ENCODE results near the gene CCHCR1. TPM values are rescaled to one million over a fixed set of nuclear protein-coding genes. Genes with fewer than 3 reads are reported as not detected.

The CCHCR1 gene
- total RNA-seq, 1 donor from 2014 or later, result 50.5 TPM

- peaks cover 10% of the 10 kb centered on the region for H3K27me3 Mint-ChIP-seq (ENCODE audit: low read depth)
- H3K9me3 Mint-ChIP-seq, result no peaks in the 10 kb centered on the region
- H3K36me3 Mint-ChIP-seq (ENCODE audit: low read depth), result no peaks in the 10 kb centered on the region
- H3K27ac Mint-ChIP-seq, result no peak overlapping the region
- no peak overlapping the region for H3K4me3 Mint-ChIP-seq (ENCODE audit: low read depth)
- DNase-seq (ENCODE audit: low spot score), result no peak
- no peaks in the 10 kb centered on the region for H3K4me1 Mint-ChIP-seq (ENCODE audit: low read depth)
- intact Hi-C loops (cut with micrococcal nuclease), result no loop called here
These were observed 42.4 kb downstream of the CCHCR1 start for GRCh38 chr6:31114970-31115849.

- no peak for DNase-seq (ENCODE audit: low spot score)
- Mint-ChIP-seq H3K27me3 (ENCODE audit: low read depth) (peaks cover 15% of the 10 kb centered on the region), H3K4me1 (ENCODE audit: low read depth) (no peaks in the 10 kb centered on the region), H3K27ac (no peak within 1 kb of the TSS), H3K4me3 (ENCODE audit: low read depth) (no peak within 1 kb of the TSS), H3K9me3 (no peaks in the 10 kb centered on the region), H3K36me3 (ENCODE audit: low read depth) (no peaks in the 10 kb centered on the region)
- intact Hi-C loops (cut with micrococcal nuclease), result no loop called here
These were observed 43.1 kb downstream of the CCHCR1 start, which contains the start of gene PSORS1C1 for GRCh38 chr6:31114541-31114878. PSORS1C1 (plus strand) TSS chr6:31114800; CDS start chr6:31129633, 14,833 bp downstream.

DNA sequence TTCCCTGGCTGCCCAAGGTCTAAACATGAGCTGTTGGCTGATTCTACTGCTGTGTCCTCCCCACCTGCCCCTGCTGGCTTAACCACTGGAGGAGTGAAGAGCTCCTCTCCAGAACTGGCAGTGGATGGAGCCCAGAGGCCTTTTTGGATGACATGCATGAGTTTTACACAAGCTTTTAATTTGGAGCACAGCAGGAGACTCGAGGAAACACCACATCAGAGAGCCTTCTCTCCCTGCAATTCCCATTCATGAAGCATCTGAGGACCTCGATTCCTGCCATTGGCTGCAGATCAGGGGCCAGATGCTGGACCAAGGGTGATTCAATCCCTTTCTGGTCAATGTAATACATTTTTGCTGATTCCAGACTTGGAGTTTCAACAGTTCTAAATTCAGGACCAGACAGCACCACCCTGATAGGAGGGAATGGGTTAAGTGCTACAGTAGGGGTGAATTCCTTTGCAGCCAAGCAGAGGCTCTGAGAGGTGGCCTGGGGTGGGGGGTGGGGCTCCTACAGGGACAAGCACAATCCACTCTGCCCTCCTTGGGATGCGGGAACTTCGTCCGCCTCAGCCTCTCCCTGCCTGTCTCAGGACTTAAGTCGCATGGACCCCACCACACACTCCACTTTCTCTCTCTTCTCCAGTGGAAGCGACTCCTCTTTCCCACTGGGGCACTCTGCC is 43.6 kb downstream of the CCHCR1 start:
- no peaks in the 10 kb centered on the region for H3K9me3 Mint-ChIP-seq
- no peak overlapping the region for H3K27ac Mint-ChIP-seq
- peaks cover 15% of the 10 kb centered on the region for H3K27me3 Mint-ChIP-seq (ENCODE audit: low read depth)
- no peaks in the 10 kb centered on the region for H3K36me3 Mint-ChIP-seq (ENCODE audit: low read depth)
- H3K4me3 Mint-ChIP-seq (ENCODE audit: low read depth), result no peak overlapping the region
- no peak for DNase-seq (ENCODE audit: low spot score)
- no peaks in the 10 kb centered on the region for H3K4me1 Mint-ChIP-seq (ENCODE audit: low read depth)
- intact Hi-C loops (cut with micrococcal nuclease), result no loop called here

DNA sequence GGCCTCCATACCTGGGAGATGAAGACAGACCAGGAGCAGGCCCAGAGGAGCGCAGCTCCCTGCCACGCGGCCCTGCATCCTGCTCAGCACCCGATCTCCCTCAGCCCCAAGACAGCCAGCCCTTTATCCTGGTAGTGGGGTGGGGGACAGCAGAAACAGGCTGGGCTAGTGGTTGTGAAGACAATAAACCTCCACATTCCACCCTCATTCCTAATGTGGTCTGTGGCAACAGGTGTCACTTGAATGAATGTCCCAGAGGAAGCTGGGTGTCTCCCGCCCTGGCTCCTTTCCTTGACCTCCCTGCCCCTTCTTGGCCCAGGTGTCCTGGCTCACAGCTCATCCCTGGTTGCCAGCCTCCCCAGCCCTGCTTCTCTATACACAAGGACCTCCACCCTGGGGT is 45.1 kb downstream of the CCHCR1 start, which contains the start of gene C6orf15:
Gene C6orf15 (minus strand): TSS at position 98 of the 400 bp plus-strand sequence. CDS start 20 bp downstream, at position 78.
- Mint-ChIP-seq H3K27me3 (ENCODE audit: low read depth) (peaks cover 15% of the 10 kb centered on the region), H3K36me3 (ENCODE audit: low read depth) (no peaks in the 10 kb centered on the region), H3K4me1 (ENCODE audit: low read depth) (no peaks in the 10 kb centered on the region), H3K27ac (no peak within 1 kb of the TSS), H3K4me3 (ENCODE audit: low read depth) (no peak within 1 kb of the TSS), H3K9me3 (no peaks in the 10 kb centered on the region)
- no peak for DNase-seq (ENCODE audit: low spot score)
- intact Hi-C loops (cut with micrococcal nuclease), result no loop called here

DNA sequence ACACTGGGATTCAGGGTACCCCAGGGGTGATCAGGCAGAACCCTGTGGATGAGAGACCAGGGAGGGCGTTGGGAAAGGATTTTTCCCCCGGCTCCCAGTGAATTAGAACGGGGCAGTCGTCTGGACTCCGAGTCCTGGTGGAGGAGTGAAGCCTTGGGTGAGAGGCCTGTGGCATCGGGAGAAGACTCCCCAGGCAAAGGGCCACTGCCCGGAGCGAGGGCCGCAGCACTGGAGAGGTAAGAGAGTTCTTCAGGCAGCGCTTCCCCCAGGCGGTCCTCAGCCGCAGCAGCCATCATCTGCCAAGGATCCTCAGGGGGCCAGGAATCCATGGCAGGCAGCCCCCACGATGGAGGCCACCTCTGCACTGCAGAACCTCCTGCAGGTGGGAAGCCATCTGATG is 45.9 kb downstream of the CCHCR1 start:
- Mint-ChIP-seq H3K9me3 (no peaks in the 10 kb centered on the region), H3K4me3 (ENCODE audit: low read depth) (no peak overlapping the region), H3K4me1 (ENCODE audit: low read depth) (no peaks in the 10 kb centered on the region), H3K36me3 (ENCODE audit: low read depth) (no peaks in the 10 kb centered on the region), H3K27me3 (ENCODE audit: low read depth) (peaks cover 15% of the 10 kb centered on the region), H3K27ac (no peak overlapping the region)
- DNase-seq (ENCODE audit: low spot score), result no peak
- intact Hi-C loops (cut with micrococcal nuclease), result no loop called here

GRCh38 chr6:31110825-31111582 is 46.6 kb downstream of the CCHCR1 start:
- H3K27ac Mint-ChIP-seq, result no peak overlapping the region
- H3K9me3 Mint-ChIP-seq, result no peaks in the 10 kb centered on the region
- H3K4me3 Mint-ChIP-seq (ENCODE audit: low read depth), result no peak overlapping the region
- DNase-seq (ENCODE audit: low spot score), result no peak
- H3K36me3 Mint-ChIP-seq (ENCODE audit: low read depth), result no peaks in the 10 kb centered on the region
- H3K4me1 Mint-ChIP-seq (ENCODE audit: low read depth), result no peaks in the 10 kb centered on the region
- intact Hi-C loops (cut with micrococcal nuclease), result no loop called here
- peaks cover 18% of the 10 kb centered on the region for H3K27me3 Mint-ChIP-seq (ENCODE audit: low read depth)

GRCh38 chr6:31107052-31107451 is 50.5 kb downstream of the CCHCR1 start:
- Mint-ChIP-seq H3K9me3 (no peaks in the 10 kb centered on the region), H3K27me3 (ENCODE audit: low read depth) (peaks cover 14% of the 10 kb centered on the region)

DNA sequence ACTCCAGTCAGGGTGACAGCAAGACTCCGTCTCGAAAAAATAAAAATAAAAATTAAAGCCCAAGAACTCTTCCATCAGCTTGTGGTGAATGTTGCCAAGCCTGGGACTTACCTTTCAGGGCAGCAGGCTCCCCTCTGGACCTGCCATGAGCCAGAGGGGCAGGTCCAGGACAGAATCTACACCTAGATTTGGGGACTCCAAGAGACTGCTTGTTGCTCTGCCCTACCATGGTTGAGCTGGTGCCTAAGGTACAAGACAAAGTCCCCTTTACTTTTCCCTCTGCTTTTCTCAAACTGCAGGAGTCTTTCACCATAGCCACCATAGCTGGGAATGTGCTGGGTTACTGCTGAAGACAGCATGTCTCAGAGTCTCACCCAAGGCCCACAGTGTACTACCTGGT is 54.5 kb downstream of the CCHCR1 start:
- no peak overlapping the region for H3K27ac Mint-ChIP-seq
- intact Hi-C loops (cut with micrococcal nuclease), result no loop called here
- H3K4me3 Mint-ChIP-seq (ENCODE audit: low read depth), result no peak overlapping the region
- no peaks in the 10 kb centered on the region for H3K36me3 Mint-ChIP-seq (ENCODE audit: low read depth)
- no peaks in the 10 kb centered on the region for H3K9me3 Mint-ChIP-seq
- peaks cover 15% of the 10 kb centered on the region for H3K27me3 Mint-ChIP-seq (ENCODE audit: low read depth)
- no peaks in the 10 kb centered on the region for H3K4me1 Mint-ChIP-seq (ENCODE audit: low read depth)
- DNase-seq (ENCODE audit: low spot score), result no peak

More at GRCh38 chr6:31107052-31107451, 50.5 kb downstream of the CCHCR1 start:
- no peak overlapping the region for H3K4me3 Mint-ChIP-seq (ENCODE audit: low read depth)
- intact Hi-C loops (cut with micrococcal nuclease), result no loop called here
- no peaks in the 10 kb centered on the region for H3K36me3 Mint-ChIP-seq (ENCODE audit: low read depth)
- H3K4me1 Mint-ChIP-seq (ENCODE audit: low read depth), result no peaks in the 10 kb centered on the region
- H3K27ac Mint-ChIP-seq, result no peak overlapping the region
- DNase-seq (ENCODE audit: low spot score), result no peak

- Mint-ChIP-seq H3K27me3 (ENCODE audit: low read depth) (peaks cover 16% of the 10 kb centered on the region), H3K9me3 (no peaks in the 10 kb centered on the region), H3K27ac (no peak overlapping the region), H3K4me3 (ENCODE audit: low read depth) (no peak overlapping the region), H3K4me1 (ENCODE audit: low read depth) (peaks cover 16% of the 10 kb centered on the region), H3K36me3 (ENCODE audit: low read depth) (no peaks in the 10 kb centered on the region)
- intact Hi-C loops (cut with micrococcal nuclease), result no loop called here
- no peak for DNase-seq (ENCODE audit: low spot score)
These were observed 59.1 kb downstream of the CCHCR1 start for GRCh38 chr6:31098449-31098938.

DNA sequence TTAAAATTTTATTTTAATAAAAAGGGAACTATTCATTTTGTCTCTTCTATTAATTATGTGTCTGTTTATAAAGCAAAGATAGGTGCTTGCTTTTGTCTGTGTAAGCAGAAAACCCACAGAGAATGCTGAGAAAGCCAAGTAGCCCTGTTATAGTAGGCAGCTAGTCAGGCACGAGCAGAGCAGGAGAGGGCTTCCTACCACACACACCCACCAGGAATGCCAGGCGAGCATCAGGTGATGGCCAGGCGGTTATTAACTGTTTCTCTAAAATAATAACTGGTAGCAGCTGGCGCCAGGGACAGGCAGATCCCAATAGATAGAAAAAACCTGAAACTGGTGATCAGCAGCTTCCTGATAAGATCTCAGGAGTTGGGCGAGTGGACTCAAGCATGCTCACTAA is 60.9 kb downstream of the CCHCR1 start:
- intact Hi-C loops (cut with micrococcal nuclease), result no loop called here
- Mint-ChIP-seq H3K4me3 (ENCODE audit: low read depth) (no peak overlapping the region), H3K27ac (no peak overlapping the region), H3K9me3 (no peaks in the 10 kb centered on the region), H3K4me1 (ENCODE audit: low read depth) (peaks cover 16% of the 10 kb centered on the region), H3K27me3 (ENCODE audit: low read depth) (peaks cover 14% of the 10 kb centered on the region), H3K36me3 (ENCODE audit: low read depth) (no peaks in the 10 kb centered on the region)
- no peak for DNase-seq (ENCODE audit: low spot score)

GRCh38 chr6:31096215-31096614 is 61.4 kb downstream of the CCHCR1 start:
- Mint-ChIP-seq H3K4me3 (ENCODE audit: low read depth) (no peak overlapping the region), H3K4me1 (ENCODE audit: low read depth) (peaks cover 16% of the 10 kb centered on the region), H3K27me3 (ENCODE audit: low read depth) (peaks cover 14% of the 10 kb centered on the region), H3K36me3 (ENCODE audit: low read depth) (no peaks in the 10 kb centered on the region), H3K27ac (no peak overlapping the region), H3K9me3 (no peaks in the 10 kb centered on the region)
- intact Hi-C loops (cut with micrococcal nuclease), result no loop called here
- DNase-seq (ENCODE audit: low spot score), result no peak

- H3K36me3 Mint-ChIP-seq (ENCODE audit: low read depth), result no peaks in the 10 kb centered on the region
- H3K9me3 Mint-ChIP-seq, result no peaks in the 10 kb centered on the region
- no peak for DNase-seq (ENCODE audit: low spot score)
- peaks cover 16% of the 10 kb centered on the region for H3K4me1 Mint-ChIP-seq (ENCODE audit: low read depth)
- H3K27me3 Mint-ChIP-seq (ENCODE audit: low read depth), result peaks cover 8% of the 10 kb centered on the region
- H3K27ac Mint-ChIP-seq, result no peak overlapping the region
- intact Hi-C loops (cut with micrococcal nuclease), result no loop called here
- no peak overlapping the region for H3K4me3 Mint-ChIP-seq (ENCODE audit: low read depth)
These were observed 63.2 kb downstream of the CCHCR1 start for GRCh38 chr6:31094389-31094881.

All from activated T-helper 2 cell treated with anti-CD3 and anti-CD28 coated beads, Interferon-gamma antibody, Interleukin-2, Interleukin-4, amounts not matched to agents 10 μg/mL and 5 μg/mL and 100 μg/mL, durations not matched to agents 14 hours and 24 hours and 36 hours (primary cell).